Suprapubic skin (tissue), 4 donors: ENCODE results near the gene CASTOR1. TPM values are rescaled to one million over a fixed set of nuclear protein-coding genes. Genes with fewer than 3 reads are reported as not detected.

Experiments
- DNase-seq, 2 donors: peaks; one replicate each; pipeline ENCODE4 v3.0.0-alpha.2; 2019; ENCODE audit warnings: low spot score in 2 of 2
- H3K27ac ChIP-seq: fragments of 200-600 bp; sonication (generic); one replicate; pipeline ENCODE4 v1.5.1; 2019
- H3K27me3 ChIP-seq: fragments of 200-600 bp; sonication (generic); one replicate; pipeline ENCODE4 v1.5.1; 2019
- H3K36me3 ChIP-seq: fragments of 200-600 bp; sonication (generic); one replicate; pipeline ENCODE4 v1.5.1; 2019
- H3K4me1 ChIP-seq: fragments of 200-600 bp; sonication (generic); one replicate; pipeline ENCODE4 v1.5.1; 2019
- H3K4me3 ChIP-seq: fragments of 200-600 bp; sonication (generic); one replicate; pipeline ENCODE4 v1.5.1; 2019; ENCODE audit warnings: mild to moderate bottlenecking
- H3K9me3 ChIP-seq: fragments of 200-600 bp; sonication (generic); one replicate; pipeline ENCODE4 v1.5.1; 2019
- CTCF ChIP-seq, 2 donors: fragments of 200-600 bp in 1 of 2; fragments of 450-650 bp in 1 of 2; sonication (generic) in 1 of 2; IDR thresholded peaks; one replicate each; pipeline ENCODE4 v1.5.1; 2016 to 2019; ENCODE audit warnings: antibody characterized with exemption in 2 of 2, mild to moderate bottlenecking in 1 of 2, moderate library complexity in 1 of 2
- EP300 ChIP-seq: sonication (generic); formaldehyde crosslinking; IDR thresholded peaks from one replicate; pipeline ENCODE4 v1.6.1; 2017; ENCODE audit warnings: antibody characterized with exemption
- POLR2A ChIP-seq, 2 donors: fragments of 450-650 bp; IDR thresholded peaks; one replicate each; pipeline ENCODE4 v1.6.1; 2017; ENCODE audit warnings: antibody characterized with exemption in 2 of 2, mild to moderate bottlenecking in 2 of 2, moderate library complexity in 2 of 2
- POLR2AphosphoS5 ChIP-seq, 3 donors: sonication (generic); formaldehyde crosslinking; IDR thresholded peaks; one replicate each; pipeline ENCODE4 v1.6.1; 2017; ENCODE audit warnings: antibody characterized with exemption in 3 of 3
- WGBS: methylation state at CpG from one replicate; pipeline ENCODE4 v1.1.5; 2018; 5-methylcytosine and 5-hydroxymethylcytosine counted together
- total RNA-seq, 4 donors: library from RNA; depleted of rRNA; stranded (reverse); fragments of >200 nt; gene quantifications; one replicate each; pipeline ENCODE4 v1.1.0, GENCODE V29; 2016

The CASTOR1 gene
- total RNA-seq, 4 donors from 2014 or later, result 16.3 to 22.8 (median 20.6) TPM

DNA sequence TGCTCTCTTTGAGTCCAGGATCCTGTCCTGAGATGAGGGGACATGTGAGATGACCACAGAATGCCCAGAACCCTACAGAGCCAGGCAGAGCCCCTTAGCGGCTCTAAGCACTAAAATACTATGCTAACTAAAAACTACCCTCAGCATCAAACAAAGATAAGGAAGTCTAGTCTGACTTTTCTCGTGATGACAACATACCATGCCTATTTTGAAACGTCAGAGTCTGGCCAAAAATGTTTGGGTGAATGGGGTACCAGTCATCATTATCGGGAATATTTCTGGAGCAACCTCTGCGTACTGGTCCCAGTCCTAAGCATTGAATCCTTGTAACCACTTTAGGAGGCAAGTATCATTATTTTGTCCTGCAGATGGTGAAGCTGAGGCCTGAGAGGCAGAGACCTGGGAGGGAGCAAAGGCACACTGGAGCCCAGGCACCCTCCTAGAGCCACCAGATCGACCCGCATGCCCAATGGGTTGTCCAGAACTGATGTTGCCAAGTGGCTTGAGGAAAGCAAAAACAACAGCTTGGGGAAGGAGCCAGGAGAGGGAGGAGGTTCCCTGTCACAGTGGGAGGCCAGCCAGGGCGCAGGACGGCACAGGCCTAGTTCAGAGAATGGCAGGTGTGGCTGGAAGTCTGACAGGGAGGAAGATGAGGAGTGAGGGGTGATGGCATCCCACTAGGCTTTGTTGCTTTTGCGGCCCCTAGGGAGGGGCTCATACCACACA, 15.4 kb downstream of the CASTOR1 start:
- 42% methylated on average over 10 of the region's 10 CpGs for WGBS

DNA sequence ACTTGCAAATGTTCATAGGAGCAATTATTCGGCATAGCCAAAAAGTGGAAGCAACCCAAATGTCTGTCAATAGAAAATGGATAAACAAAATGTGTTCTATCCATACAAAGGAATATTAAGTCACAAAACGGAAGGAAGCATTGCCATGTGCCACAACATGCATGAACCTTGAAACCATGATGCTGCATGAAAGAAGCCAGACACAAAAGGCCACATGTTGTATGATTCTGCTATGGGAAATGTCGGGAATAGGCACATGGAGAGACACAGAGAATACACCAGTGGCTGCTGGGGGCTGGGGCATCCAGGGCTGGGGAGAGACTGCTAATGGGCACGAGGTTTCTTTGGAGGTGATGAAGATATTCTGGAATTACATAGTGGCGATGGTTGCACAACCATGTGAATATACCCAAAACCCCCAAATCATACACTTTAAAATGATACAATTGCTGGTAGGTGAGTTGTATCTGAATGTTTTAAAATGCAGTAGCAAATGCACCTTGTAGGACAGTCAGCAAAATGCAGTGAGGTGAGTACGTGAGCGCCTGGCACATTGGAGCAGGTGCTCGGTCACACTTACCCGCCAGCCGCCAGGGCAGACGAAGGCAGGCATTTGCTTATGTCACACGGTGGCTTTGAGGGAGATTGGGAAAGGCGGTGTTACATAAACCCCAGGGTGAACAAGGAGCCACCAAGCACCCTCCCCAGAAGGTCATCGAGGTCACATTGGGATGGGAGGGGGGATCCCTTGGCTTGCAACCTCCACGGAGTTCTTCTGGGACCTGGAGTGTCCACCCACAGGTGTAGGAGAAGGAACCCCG, 16.3 kb downstream of the CASTOR1 start:
- Histone ChIP-seq H3K9me3 (no peaks in the 10 kb centered on the region), H3K4me1 (peaks cover 27% of the 10 kb centered on the region), H3K27me3 (no peaks in the 10 kb centered on the region), H3K36me3 (no peaks in the 10 kb centered on the region), H3K27ac (no peak overlapping the region), H3K4me3 (no peak overlapping the region)
- no peak for TF ChIP-seq POLR2A (IDR thresholded peaks at IDR 0.05)
- no peak for TF ChIP-seq POLR2AphosphoS5 (IDR thresholded peaks at IDR 0.05)
- 83% methylated on average over 13 of the region's 16 CpGs for WGBS
- no peak for DNase-seq

More for the DNA sequence above, 15.4 kb downstream of the CASTOR1 start:
- H3K9me3 ChIP-seq, result no peaks in the 10 kb centered on the region
- DNase-seq, result no peak
- no peaks in the 10 kb centered on the region for H3K27me3 ChIP-seq
- H3K4me1 ChIP-seq, result peaks cover 36% of the 10 kb centered on the region
- no peak overlapping the region for H3K4me3 ChIP-seq
- no peaks in the 10 kb centered on the region for H3K36me3 ChIP-seq
- H3K27ac ChIP-seq, result no peak overlapping the region
- TF ChIP-seq EP300 (no peak), POLR2A (IDR thresholded peaks at IDR 0.05) (no peak), CTCF (IDR thresholded peaks at IDR 0.05) (no peak)

- WGBS, result 88% methylated on average over 16 of the region's 16 CpGs
- H3K9me3 ChIP-seq, result no peaks in the 10 kb centered on the region
- H3K36me3 ChIP-seq, result no peaks in the 10 kb centered on the region
- DNase-seq, result no peak
- peak in 1 of 3 donors; percentile 15 for TF ChIP-seq POLR2AphosphoS5 (IDR thresholded peaks at IDR 0.05)
- peak in 1 of 2 donors; percentile 17 for TF ChIP-seq POLR2A (IDR thresholded peaks at IDR 0.05)
- no peak for TF ChIP-seq EP300
- H3K27ac ChIP-seq, result no peak overlapping the region
- H3K4me3 ChIP-seq, result no peak overlapping the region
- H3K27me3 ChIP-seq, result no peaks in the 10 kb centered on the region
- peaks cover 15% of the 10 kb centered on the region for H3K4me1 ChIP-seq
These were observed 18.5 kb downstream of the CASTOR1 start for GRCh38 chr22:30270832-30271231.

GRCh38 chr22:30268331-30268730, 21.0 kb downstream of the CASTOR1 start:
- no peak for TF ChIP-seq CTCF (IDR thresholded peaks at IDR 0.05)
- no peak for TF ChIP-seq POLR2A (IDR thresholded peaks at IDR 0.05)
- TF ChIP-seq POLR2AphosphoS5 (IDR thresholded peaks at IDR 0.05), result no peak
- TF ChIP-seq EP300, result no peak
- whole genome bisulfite sequencing, result 84% methylated on average over 8 of the region's 8 CpGs
- H3K27ac ChIP-seq, result no peak overlapping the region

GRCh38 chr22:30267382-30268302, 21.7 kb downstream of the CASTOR1 start:
- Histone ChIP-seq H3K4me1 (peaks cover 8% of the 10 kb centered on the region), H3K4me3 (no peak overlapping the region), H3K27me3 (no peaks in the 10 kb centered on the region), H3K9me3 (no peaks in the 10 kb centered on the region), H3K27ac (no peak overlapping the region), H3K36me3 (no peaks in the 10 kb centered on the region)
- no peak for DNase-seq
- 87% methylated on average over 14 of the region's 14 CpGs for WGBS
- TF ChIP-seq POLR2A (IDR thresholded peaks at IDR 0.05), result no peak
- TF ChIP-seq POLR2AphosphoS5 (IDR thresholded peaks at IDR 0.05), result no peak

More at GRCh38 chr22:30268331-30268730, 21.0 kb downstream of the CASTOR1 start:
- DNase-seq, result no peak
- no peaks in the 10 kb centered on the region for H3K36me3 ChIP-seq
- H3K27me3 ChIP-seq, result no peaks in the 10 kb centered on the region
- H3K9me3 ChIP-seq, result no peaks in the 10 kb centered on the region
- peaks cover 3% of the 10 kb centered on the region for H3K4me1 ChIP-seq
- H3K4me3 ChIP-seq, result no peak overlapping the region
